ELF-1 (cell line): ENCODE measurements around the gene NMT1.

Experiments
- DNase-seq: peaks from one replicate; pipeline ENCODE4 v3.0.0-alpha.2; 2016; ENCODE audit warnings: low read depth, low spot score

Gene NMT1

DNA sequence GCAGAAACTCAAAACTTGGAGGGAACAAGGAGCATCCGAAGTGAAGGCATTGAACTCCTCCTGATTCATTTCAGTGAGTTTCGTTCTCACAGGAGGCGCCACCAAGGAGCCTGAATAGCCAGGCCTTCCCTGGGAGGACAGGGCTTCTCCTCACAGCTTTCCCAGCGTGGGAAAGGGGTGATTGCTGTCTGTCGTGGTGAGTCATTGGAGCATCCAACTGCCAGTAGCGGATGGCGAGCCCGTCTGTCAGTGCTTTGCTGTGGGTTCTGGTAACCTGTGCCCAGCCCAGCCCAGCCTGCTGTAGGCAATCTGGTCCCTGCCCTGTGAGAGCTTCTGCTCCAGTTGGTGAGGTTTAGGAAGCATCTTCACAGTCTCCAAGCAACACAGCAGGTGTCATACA, 42.9 kb downstream of the NMT1 start:
- no peak for DNase-seq

DNA sequence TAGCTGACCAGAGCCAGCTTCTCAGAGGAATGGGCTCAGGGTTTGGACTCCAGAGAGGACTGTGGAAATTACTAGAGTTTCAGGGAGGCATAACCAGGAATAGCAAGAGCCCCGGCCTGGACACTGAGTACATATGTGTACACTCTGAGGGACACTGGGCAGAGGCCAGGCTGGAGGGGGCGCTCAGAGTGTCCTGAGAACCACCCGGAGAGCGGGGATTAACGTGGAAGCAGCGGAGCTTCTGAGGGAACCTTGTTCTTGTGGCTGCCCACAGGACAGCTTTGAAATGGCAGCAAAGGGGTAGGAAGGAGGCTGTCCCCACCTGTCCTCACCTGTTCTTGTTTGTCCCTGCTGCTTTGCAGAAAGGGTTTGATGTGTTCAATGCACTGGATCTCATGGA, 43.4 kb downstream of the NMT1 start:
- no peak for DNase-seq

DNA sequence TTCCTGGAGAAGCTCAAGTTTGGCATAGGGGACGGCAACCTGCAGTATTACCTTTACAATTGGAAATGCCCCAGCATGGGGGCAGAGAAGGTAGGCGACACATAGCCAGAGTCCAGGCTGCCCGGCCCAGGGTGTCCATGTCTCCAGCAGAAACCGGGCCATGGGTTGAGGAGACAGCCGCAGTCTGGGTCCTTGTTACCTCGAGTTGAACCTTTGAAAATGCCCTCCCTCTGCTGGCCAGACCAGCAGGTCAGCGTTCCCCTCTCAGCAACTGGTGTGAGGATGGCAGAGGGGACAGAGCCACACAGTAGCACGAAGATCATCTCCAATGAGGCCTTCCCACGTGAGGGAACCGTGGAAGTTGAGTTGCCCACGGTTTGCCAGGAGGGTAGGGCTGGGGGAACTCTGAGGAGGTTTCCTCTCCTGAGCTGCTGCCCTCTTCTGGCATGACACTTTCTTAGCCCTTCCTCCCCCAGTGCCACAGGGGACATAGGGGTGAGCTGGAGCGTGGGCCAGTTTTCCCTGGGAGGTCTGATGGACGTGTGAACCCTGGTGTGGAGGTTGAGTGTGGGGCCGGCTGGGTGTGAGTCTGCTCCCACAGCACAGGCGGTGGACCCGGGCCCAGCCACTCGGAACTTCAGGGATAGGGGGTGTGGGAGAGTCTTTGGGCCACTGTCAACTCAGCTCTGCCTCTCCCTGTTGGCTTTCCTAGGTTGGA, 43.9 kb downstream of the NMT1 start:
- no peak for DNase-seq

DNA sequence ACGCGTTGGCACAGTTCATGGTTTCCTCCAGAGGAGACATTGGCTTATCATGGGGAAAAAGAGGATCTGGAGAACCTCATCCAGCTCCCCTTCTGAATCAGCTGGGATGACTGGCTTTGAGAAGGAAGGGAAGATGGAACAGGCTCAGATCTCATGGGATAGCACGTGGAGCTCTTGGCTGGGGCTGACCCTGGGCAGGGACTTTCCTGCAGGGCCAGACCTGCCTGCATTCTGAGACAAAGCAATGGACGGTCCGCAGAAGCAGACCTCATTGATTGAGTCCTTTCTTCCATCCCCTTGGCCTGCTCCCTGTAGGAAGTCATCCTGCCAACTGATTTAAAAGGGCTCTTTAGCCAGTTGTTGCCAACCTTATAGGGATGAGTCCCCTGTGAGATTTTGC, 45.0 kb downstream of the NMT1 start:
- DNase-seq, result no peak

DNA sequence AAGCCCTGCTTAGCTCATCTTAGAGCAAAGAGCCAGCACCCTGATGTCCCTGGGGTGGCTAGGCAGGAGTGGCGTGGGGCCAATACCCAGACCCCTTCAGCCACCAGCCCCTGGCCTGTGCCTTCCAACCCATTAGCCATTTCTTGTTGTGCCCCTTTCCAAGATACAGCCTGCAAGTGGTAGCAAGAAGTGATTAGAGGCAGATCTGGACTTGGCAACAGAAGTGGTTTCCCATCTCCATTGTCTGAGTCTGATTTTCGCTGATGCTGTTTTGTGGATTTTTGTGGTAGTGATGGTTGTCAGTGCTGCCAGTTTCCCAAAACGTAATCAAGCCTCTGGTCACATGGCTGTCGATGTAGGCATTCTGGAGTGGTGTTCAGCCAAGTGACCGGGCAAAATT, 45.5 kb downstream of the NMT1 start:
- no peak for DNase-seq

DNA sequence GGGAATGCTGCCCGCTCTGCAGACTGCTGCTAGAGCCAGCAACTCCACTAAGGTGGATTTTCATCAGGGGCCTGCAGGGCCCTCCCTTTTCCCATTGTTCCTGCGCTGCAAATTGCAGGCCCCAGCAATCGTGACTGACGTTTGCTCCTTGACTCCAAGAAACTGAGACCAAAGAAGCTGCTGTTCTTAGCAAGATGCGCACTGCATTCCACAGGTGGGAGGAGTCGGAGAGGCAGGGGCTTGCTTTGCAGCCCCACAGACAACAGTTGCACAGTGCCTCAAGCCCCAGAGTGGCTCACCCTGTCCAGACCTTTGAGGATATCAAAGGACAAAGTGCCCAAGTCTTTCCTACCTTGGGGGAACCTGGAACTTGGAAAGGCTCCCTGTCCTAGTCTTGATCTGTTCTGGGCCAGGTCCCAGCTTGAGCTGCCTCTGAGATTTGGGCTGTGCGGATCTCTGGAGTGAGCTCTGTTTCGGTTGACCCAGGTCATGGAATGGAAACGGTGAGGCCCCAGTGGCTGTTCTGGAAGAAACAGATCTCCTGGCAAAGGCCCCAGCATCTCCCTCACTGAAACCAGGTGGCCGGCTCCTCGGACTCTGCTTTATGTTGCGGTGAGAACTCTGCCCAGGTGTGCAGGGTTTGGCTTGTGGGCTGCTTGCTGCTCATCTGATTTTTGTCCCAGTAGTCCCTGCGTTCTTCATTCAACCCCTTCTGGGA, 46.3 kb downstream of the NMT1 start:
- DNase-seq, result peak; percentile 74

DNA sequence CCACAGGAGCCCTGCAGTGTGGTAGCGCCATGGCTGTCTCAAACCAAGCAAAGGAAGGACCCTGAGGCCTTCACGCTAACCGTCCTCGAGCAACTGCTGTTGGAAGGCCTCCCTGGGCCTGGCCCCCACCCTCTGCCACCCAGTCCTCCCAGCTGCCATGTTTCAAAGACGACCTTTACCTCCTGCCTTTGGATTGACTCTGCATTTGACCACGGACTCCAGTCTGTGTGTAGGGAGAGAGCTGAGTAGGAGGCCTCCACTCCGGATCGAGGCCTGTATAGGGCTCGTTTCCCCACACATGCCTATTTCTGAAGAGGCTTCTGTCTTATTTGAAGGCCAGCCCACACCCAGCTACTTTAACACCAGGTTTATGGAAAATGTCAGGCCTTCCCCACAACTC, 46.9 kb downstream of the NMT1 start:
- DNase-seq, result no peak

DNA sequence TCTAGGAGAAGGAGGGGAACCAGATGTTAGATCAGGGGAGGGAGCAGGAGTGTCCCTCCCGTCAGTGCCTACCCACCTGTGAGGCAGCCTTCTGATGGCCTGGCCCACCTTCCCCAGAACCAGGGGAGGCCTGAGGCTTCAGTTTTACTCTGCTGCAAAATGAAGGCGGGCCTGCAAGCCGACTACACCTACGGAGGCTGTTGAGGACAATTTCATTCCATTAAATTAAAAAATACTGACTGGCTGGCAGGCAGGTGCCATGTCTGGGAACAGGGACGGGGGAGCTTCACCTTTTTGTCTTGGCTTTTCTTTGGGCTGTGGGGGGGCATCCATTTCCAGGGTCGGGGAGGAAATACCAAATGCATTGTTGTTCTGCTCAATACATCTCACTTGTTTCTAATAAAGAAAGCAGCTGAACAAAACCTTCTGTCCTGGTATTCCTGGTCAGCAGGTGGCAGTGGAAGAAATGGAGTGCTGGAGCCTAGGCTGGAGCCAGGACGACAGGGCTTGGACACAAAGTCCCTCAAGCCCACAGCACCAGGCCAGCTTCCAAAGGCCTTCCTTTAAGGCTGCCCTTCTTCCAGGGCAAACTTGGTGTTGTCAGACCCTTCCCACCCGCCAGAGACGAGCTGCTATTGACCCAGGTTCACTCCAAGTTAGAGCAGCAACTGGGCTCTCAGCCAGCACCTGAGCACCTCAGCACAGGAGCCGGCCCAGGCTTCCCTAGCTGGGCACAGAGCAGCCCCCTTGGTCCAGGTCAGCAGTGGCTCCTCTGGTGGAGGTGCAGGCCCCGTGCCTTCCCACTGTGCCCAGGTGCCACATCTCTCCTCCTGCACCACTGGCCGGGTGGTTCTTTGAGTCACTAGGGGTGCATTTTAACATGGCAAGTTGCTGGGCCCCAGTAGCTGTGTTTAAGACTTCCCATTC, 47.7 kb downstream of the NMT1 start:
- DNase-seq, result no peak

DNA sequence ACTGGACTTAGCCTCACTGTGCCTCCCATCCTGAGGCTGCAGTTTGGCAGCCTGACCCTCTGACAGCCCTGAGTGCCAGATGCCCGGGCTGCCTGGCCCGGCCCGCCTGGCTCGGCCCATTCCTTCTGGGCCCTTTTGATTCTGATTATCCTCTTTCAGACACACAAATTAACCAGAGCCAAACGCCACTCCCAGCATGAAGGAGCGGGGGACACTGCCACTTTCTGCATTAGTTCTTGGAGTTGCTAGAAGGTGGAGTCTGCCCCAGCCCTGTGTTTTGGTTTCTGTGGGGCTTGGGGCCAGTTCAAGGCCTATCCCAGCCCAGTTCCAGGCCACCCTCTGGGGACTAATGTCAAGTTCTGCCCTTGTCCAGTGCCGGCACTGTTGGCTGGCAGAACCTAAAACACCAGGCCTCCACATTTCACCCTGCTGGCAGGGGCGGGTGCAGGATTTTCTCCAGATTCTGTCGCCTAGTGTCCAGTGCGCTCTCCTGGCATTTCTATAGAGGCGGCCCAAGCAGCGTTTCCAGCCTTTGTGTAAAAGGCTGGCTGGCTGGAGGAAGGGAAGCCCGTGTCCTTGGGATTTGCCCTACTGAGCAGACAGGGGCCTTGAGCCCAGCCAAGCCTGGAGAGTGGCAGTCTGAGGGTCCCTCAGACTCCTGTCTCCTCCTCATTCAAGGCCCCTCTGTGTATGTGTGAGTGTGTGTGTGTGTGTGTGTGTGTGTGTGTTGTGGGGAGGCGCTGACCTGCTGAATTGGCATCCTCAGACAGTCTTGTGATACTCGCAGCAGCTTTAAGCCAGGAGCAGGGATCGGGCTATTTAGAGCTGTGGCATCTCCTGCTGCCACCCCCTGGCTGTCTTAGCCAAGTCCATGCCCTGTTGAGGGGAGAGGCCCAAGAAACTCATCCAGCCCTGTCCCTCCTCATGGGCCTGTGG, 49.8 kb downstream of the NMT1 start:
- DNase-seq, result no peak

DNA sequence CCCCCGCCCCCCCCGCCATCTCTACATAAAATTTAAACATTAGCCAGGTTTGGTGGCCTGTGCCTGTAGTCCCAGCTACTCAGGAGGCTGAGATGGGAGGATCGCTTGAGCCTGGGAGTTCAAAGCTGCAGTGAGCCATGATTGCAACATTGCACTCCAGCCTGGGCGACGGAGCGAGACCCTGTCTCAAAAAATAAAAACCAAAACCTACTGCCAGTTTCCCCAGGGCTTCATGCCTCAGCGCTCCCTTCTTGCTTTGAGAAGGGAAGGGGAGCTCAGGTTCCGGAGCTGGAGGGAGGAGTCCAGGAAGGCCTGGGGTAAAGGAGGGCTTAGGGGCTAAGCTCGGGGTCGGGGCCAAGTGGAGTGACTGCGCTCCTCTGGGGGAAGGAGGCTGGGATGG, 50.7 kb downstream of the NMT1 start:
- DNase-seq, result no peak

DNA sequence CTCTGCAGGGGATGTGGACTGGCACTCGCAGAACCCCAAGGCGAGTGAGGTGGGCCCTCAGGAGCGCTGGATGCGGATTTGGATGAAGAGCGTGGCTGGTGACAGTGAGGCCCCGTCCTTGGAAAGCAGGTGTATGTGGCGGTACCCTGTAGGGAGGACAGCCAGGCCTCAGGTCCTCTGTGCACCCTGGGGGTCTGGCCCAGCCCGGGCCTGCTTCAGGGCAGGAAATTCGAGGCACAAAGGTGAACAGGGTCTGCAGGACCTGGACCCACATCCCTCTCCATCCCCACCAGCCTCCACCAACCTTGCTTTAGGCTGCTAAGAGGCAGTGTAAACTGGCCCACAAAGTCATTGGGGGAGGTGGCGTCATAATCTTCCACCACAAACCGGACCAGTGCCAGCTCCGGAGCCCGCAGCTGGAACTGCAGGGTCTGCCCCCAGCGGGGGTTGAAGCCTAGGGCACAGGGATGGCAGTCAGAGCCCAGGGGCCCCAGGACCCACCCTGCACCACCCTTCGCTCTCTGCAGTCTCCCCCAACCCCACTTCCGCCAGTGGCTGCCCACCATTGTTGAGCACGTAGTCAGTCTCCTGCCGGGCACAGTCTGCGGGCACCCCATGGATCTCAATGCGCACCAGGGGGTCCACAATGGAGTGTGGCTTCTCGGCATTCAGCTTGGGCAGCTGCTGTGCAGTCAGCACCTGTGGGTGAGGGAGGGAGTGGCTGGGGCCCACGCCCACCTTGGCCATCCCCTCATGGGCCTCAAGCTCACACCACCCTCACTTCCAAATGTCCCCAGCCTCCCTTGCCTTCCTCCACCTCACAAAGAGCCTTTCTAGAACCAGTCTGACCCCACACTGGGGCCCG, 51.7 kb downstream of the NMT1 start:
- no peak for DNase-seq

DNA sequence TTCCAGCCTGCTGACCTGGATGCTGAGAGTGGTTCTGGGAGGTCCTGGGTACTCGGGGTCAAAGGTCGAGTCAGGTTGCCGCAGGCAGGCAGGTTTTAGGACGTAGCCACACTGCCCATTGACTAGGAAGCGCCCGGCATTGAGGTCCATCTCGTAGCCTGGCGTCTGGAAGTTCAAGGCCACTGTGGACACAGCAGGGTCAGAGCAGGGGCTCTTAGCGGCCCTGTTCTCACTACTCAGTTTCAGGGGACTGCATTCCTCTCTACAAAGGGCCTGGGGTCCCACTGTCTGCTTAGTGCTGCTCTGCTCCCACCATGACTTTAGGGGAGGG, 52.3 kb downstream of the NMT1 start:
- no peak for DNase-seq

DNA sequence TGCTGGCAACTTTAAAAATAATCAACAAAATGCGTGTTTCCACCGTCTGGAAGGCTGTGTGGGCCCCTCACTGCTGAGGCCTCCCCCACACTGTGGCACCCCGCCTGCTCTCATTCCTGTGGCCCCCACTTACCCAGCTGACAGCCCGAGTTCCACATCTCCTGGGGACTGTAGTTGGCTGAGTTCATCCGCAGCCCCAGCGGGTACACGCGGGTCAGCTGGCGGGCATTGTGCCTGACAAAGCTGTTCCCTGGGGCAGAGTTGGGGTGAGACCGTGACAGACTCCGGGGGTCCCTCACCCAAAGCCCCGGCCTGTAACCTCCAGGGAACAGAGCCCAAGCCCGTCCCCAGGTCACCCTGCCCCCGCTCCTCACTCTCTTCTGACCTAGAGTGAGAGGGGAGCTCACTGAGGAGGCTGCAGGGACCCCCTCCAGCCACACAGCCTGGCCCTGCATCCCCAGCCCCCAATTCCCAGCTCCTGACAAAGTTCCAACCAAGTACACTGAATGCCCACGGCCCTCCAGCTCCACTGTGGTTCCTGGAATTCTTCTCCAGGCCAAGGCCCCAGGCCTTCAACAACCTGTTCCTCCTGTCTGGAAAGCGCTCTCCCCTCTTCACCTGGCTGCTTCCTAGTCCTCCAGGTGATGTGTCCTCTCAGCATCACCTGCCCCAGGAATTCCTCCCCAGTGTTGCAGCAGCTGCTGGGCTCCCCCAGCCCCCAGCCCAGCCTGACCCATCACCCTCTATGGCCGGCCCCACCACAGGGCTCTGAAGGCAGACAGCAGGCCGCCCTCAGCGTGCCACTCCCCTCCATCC, 53.2 kb downstream of the NMT1 start:
- DNase-seq, result peak; percentile 79

DNA sequence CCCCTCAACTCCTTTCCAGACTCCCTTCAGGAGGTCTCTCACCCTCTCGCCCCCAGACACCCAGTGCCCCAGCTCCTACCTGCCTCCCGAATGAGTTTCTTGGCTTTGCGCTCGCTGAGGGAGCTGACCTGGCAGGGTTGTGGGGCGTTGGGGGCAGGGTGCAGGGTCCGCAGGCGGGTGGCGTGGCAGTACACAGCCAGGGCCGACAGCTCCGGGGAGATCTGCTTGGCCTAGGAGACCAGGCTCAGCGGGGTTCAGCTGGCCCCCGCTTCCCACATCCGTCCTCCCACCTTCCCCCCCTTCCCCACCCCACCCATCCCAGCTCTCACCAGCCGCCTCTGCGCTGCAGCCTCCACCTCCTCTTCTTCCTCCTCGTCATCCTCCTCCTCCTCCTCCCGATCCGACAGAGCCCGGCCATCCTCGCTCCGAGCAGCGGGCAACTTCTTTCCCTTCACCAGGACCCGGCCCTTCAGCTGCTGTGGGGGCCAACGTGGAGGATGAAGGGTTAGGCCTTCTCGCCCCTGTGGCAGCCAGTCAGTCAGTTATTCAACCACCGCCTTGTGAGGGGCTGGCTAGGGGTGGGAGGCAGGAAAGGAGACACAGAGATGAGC, 54.0 kb downstream of the NMT1 start:
- DNase-seq, result no peak

DNA sequence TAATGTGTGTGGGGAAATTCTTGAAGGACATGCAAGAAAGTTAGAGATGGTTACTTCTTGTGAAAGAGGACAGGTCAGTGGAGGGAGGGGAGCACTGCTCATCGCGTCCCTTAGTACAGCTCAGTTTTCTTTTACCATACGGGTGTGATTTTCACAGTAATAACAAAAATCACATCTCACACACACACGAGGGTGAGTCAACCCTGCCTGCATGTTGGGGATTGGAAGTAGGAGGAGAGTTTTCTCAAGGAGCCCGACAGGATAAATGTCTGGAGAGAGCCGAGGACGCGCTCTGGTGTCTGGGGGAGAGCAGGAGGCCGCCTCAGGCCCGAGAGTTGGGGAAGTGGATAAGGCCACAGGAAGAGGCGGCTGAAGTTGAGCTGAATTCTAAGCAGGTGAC, 54.8 kb downstream of the NMT1 start:
- no peak for DNase-seq

DNA sequence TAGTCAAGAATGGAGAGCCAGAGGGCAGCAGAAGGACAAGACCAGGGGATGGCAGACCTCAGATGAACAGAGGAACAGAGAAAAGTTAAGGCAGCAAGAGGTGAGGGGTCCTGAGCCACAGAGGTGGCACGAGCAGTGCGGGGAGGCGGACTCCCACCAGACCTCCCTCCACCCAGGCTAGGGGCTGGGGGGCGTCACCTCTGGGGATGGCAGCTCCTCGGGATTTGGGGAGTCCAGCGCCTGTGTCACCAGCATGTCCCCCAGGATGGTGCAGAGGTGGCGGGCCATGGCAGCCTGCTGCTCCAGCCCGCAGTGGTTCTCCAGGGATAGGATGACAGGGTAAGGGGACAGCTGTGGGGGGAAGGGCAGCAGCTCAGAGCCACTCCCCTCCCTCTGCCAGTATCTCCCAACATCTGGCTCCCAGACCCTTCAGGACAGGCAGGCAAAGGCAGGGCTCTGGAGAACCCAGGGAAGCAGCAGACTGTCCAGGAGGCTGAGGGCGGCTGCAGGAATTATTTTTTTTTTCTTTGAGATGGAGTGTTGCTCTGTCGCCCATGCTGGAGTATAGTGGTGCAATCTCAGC, 55.4 kb downstream of the NMT1 start:
- peak; percentile 40 for DNase-seq

DNA sequence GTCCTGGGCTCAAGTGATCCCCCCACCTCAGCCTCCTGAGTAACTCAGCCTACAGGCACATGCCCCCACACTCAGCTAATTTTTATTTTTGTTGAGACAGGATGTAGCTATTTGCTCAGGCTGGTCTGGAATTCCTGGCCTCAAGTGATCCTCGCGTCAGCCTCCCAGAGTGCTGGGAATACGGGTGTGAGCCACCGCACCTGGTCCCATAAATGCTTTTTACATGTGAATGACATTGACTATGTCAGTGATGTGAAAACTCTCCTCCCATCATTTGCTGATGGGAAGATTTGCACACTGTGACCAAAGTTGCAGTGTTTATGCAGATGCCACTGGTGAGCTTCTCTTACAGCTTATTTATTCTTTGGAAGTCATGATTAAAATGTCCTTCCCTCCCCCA, 56.2 kb downstream of the NMT1 start:
- DNase-seq, result no peak

DNA sequence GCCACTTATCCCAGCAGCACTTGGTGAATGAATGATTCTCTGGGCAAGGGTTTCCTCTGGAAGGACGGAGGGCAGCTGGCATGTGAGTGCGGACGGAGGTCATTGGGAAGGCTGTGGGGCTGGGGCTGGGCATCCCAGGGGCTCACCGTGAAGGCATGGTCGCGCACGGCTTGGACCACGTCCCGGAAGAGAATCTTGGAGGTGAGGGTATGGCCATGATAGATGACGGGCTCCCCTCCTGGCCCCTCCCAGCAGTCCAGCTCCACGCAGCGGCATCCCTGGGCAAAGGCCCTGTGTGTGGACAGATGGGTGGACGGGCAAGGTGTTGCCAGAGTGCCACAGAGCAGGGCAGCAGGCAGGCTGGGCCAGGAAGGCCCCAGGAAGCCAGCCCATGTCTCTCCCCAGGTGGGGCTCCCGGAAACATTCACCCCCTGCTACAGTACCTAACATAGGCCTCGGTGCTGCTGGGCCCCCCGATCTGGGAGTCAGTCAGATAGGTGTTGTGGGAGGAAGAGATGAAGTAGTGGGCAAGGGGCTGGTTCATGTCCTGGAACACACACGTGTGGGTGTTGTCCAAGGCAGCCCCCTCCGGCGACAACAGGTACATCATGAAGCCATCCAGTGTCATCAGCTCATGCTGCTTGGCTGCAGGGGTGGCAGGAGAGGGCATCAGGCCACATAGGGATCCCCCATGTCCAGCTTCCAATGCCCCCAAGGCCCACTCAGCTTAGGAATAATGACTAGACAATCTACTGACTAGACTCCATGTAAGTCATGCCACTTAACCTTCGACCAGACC, 56.9 kb downstream of the NMT1 start:
- DNase-seq, result no peak
